CMK (cell line): ENCODE results near the gene NUDT1.

Source experiments
- DNase-seq: peaks from one replicate; pipeline ENCODE4 v3.0.0-alpha.2; 2010; ENCODE audit warnings: low read depth

The NUDT1 gene

GRCh38 chr7:2299131-2299829 lies 57.3 kb downstream of the NUDT1 start:
- no peak for DNase-seq

- DNase-seq: no peak
Measured at GRCh38 chr7:2299870-2300512, 58.0 kb downstream of the NUDT1 start.
